Astrocyte (in vitro differentiated cells and primary cell): Measurements from ENCODE around the gene CMTR1. TPM values are rescaled to one million over a fixed set of nuclear protein-coding genes. Genes with fewer than 3 reads are reported as not detected.

ENCODE experiments used
- DNase-seq: peaks from one replicate; pipeline ENCODE4 v3.0.0-alpha.2; 2010; ENCODE audit warnings: low read depth
- FAIRE-seq: peaks from 2 replicates; lab custom pipeline; 2011; peaks lifted over from hg19 to GRCh38; lab: Jason Lieb, UNC
- H2AFZ ChIP-seq: 2 replicates; pipeline ENCODE4 v1.6.0; 2012; ENCODE audit warnings: low read depth, low read length, inconsistent platforms
- H3K27ac ChIP-seq: 2 replicates; pipeline ENCODE4 v1.5.1; 2011; ENCODE audit warnings: low read depth, low read length, inconsistent platforms
- H3K27me3 ChIP-seq: 2 replicates; pipeline ENCODE4 v1.6.0; 2011; ENCODE audit warnings: low read length, inconsistent platforms; ENCODE audit not compliant: insufficient read depth
- H3K36me3 ChIP-seq: 2 replicates; pipeline ENCODE4 v1.5.1; 2011; ENCODE audit warnings: low read length, inconsistent platforms; ENCODE audit not compliant: insufficient read depth
- H3K4me1 ChIP-seq: 2 replicates; pipeline ENCODE4 v1.5.1; 2011; ENCODE audit warnings: low read length, inconsistent platforms; ENCODE audit not compliant: insufficient read depth
- H3K4me2 ChIP-seq: 2 replicates; pipeline ENCODE4 v1.6.0; 2012; ENCODE audit warnings: low read length, inconsistent platforms
- H3K4me3 ChIP-seq: 2 replicates; pipeline ENCODE4 v1.5.1; 2011; ENCODE audit warnings: low read depth, mild to moderate bottlenecking, low read length, inconsistent platforms; ENCODE audit not compliant: insufficient read depth
- H3K79me2 ChIP-seq: 2 replicates; pipeline ENCODE4 v1.6.0; 2012; ENCODE audit warnings: mild to moderate bottlenecking, low read length, inconsistent platforms; ENCODE audit not compliant: insufficient read depth
- H3K9ac ChIP-seq: 2 replicates; pipeline ENCODE4 v1.6.0; 2012; ENCODE audit warnings: mild to moderate bottlenecking, low read length, inconsistent platforms
- H3K9me3 ChIP-seq: 2 replicates; pipeline ENCODE4 v1.5.1; 2012; ENCODE audit warnings: low read depth, mild to moderate bottlenecking, low read length, inconsistent platforms; ENCODE audit not compliant: insufficient read depth
- H4K20me1 ChIP-seq: 2 replicates; pipeline ENCODE4 v1.6.0; 2012; ENCODE audit warnings: low read length, inconsistent platforms; ENCODE audit not compliant: insufficient read depth
- H3K27ac Mint-ChIP-seq: one replicate; pipeline ENCODE4 v1.8.0; 2021; ENCODE audit warnings: mild to moderate bottlenecking, mixed read lengths; ENCODE audit not compliant: unreplicated experiment
- H3K27me3 Mint-ChIP-seq: one replicate; pipeline ENCODE4 v1.8.0; 2021; ENCODE audit warnings: low read depth, mixed read lengths; ENCODE audit not compliant: unreplicated experiment
- H3K36me3 Mint-ChIP-seq: one replicate; pipeline ENCODE4 v1.8.0; 2021; ENCODE audit warnings: low read depth, mixed read lengths; ENCODE audit not compliant: unreplicated experiment
- H3K4me1 Mint-ChIP-seq: one replicate; pipeline ENCODE4 v1.8.0; 2021; ENCODE audit warnings: low read depth, mixed read lengths; ENCODE audit not compliant: unreplicated experiment
- H3K4me3 Mint-ChIP-seq: one replicate; pipeline ENCODE4 v1.8.0; 2021; ENCODE audit warnings: mild to moderate bottlenecking, moderate library complexity, mixed read lengths; ENCODE audit not compliant: unreplicated experiment
- H3K9me3 Mint-ChIP-seq: one replicate; pipeline ENCODE4 v1.8.0; 2021; ENCODE audit warnings: mild to moderate bottlenecking, mixed read lengths; ENCODE audit not compliant: unreplicated experiment
- CTCF ChIP-seq: IDR thresholded peaks from 2 replicates; pipeline ENCODE4 v1.5.1; 2011; ENCODE audit warnings: low read depth, mild to moderate bottlenecking, inconsistent platforms, low read length, moderate library complexity; ENCODE audit not compliant: insufficient read depth
- EZH2 ChIP-seq: IDR thresholded peaks from 2 replicates; pipeline ENCODE4 v1.6.1; 2012; ENCODE audit warnings: mild to moderate bottlenecking, low read length, inconsistent platforms; ENCODE audit not compliant: insufficient read depth
- total RNA-seq: library from RNA; stranded (reverse); gene quantifications from 2 replicates; pipeline ENCODE4 v1.2.1, GENCODE V29; 2021

CMTR1 gene
- total RNA-seq, 1 donor from 2014 or later, result 44.1 TPM

DNA sequence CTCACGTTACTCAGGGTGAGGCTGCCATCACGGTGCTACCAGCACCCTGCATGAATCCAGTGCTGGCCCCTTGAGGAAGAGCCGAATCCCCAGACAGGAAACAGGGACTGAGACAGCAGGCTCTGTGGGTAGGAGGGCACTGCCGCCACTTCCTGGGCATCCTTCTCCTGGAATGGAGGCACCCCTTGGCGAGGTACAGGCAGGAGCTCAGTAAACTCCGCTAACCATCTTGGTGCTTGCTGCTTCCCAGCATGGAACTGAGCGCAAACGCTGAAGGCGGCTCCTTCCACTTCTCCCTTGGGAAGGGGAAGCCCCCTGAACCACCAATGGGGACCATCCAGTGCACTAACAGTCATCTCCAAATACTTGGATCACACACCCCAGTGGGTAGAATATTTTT, 80.1 kb downstream of the CMTR1 start:
- no peak overlapping the region for H3K27ac ChIP-seq
- H3K4me3 ChIP-seq, result no peak overlapping the region
- no peak overlapping the region for H3K9ac ChIP-seq
- no peak overlapping the region for H3K4me3 Mint-ChIP-seq
- peaks cover 14% of the 10 kb centered on the region for H3K4me1 Mint-ChIP-seq
- no peaks in the 10 kb centered on the region for H3K9me3 ChIP-seq
- DNase-seq (no peak), FAIRE-seq (no peak)
- no peak overlapping the region for H3K4me2 ChIP-seq
- TF ChIP-seq CTCF, result no peak
- no peaks in the 10 kb centered on the region for H3K36me3 ChIP-seq
- H4K20me1 ChIP-seq, result no peaks in the 10 kb centered on the region
- peaks cover 26% of the 10 kb centered on the region for H3K27me3 ChIP-seq
- peaks cover 4% of the 10 kb centered on the region for H3K9me3 Mint-ChIP-seq
- H3K4me1 ChIP-seq, result peaks cover 10% of the 10 kb centered on the region
- no peaks in the 10 kb centered on the region for H3K36me3 Mint-ChIP-seq
- no peak overlapping the region for H2AFZ ChIP-seq
- no peak overlapping the region for H3K27ac Mint-ChIP-seq
- H3K27me3 Mint-ChIP-seq, result peaks cover 56% of the 10 kb centered on the region
- no peaks in the 10 kb centered on the region for H3K79me2 ChIP-seq

DNA sequence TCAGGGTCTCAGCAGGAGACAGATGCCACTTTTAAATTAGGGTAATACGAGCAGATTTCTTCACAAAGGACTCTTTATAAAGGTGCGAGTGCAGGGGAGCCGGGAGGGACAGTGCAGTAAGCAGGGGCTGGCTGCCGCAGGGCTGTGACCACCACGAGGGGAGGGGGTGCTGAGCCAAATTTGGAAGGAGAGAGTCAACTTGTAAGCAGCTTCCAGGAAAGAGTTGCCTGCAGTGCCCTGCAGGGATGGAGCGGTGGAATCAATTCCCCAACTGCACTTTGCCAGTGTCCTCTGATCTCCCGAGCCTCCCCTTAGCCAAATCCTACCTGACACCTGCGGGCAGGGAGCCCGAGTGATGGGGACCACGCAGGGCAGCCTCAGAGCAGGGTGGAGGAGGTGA, 80.6 kb downstream of the CMTR1 start:
- Histone ChIP-seq H3K4me2 (no peak overlapping the region), H3K4me1 (peaks cover 10% of the 10 kb centered on the region), H3K4me3 (no peak overlapping the region), H3K79me2 (no peaks in the 10 kb centered on the region), H3K9me3 (no peaks in the 10 kb centered on the region), H3K27me3 (peaks cover 26% of the 10 kb centered on the region), H2AFZ (no peak overlapping the region), H4K20me1 (no peaks in the 10 kb centered on the region), H3K36me3 (no peaks in the 10 kb centered on the region), H3K27ac (no peak overlapping the region), H3K9ac (no peak overlapping the region)
- FAIRE-seq, result no peak
- Mint-ChIP-seq H3K27me3 (peaks cover 54% of the 10 kb centered on the region), H3K9me3 (peaks cover 4% of the 10 kb centered on the region), H3K36me3 (no peaks in the 10 kb centered on the region), H3K27ac (no peak overlapping the region), H3K4me3 (no peak overlapping the region), H3K4me1 (peaks cover 14% of the 10 kb centered on the region)
- TF ChIP-seq EZH2 (no peak), CTCF (no peak)
- DNase-seq, result no peak

DNA sequence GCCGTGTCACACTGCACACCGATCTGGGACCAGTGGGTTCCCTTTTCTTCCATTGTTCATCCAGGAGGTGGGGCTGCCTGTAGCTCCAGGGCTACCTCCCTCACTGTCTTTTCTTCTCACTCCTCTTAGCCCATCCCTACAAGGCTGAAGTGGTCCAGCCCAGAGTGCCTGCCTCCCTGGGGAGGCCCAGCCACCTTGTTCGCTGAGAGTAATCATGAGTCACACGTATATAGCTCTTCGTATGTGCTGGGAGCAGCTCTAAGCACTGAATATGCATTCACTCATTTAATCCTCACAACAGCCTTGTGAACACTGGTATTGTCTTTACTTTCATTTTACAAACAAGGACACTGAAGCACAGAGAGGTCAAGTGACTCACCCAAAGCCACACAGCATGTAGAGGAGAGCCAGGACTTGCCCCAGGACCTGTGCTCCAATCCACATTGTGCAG, 81.3 kb downstream of the CMTR1 start:
- Mint-ChIP-seq H3K9me3 (peaks cover 4% of the 10 kb centered on the region), H3K4me3 (no peak overlapping the region), H3K27ac (peak overlapping the region; percentile 56), H3K36me3 (no peaks in the 10 kb centered on the region), H3K27me3 (peaks cover 59% of the 10 kb centered on the region), H3K4me1 (peaks cover 14% of the 10 kb centered on the region)
- no peaks in the 10 kb centered on the region for H3K79me2 ChIP-seq
- peaks cover 26% of the 10 kb centered on the region for H3K27me3 ChIP-seq
- DNase-seq (peak; percentile 44), FAIRE-seq (no peak)
- H4K20me1 ChIP-seq, result no peaks in the 10 kb centered on the region
- no peak overlapping the region for H3K9ac ChIP-seq
- no peak overlapping the region for H3K27ac ChIP-seq
- no peaks in the 10 kb centered on the region for H3K36me3 ChIP-seq
- TF ChIP-seq EZH2 (no peak), CTCF (no peak)
- peaks cover 2% of the 10 kb centered on the region for H3K9me3 ChIP-seq
- H3K4me1 ChIP-seq, result peaks cover 10% of the 10 kb centered on the region
- H3K4me2 ChIP-seq, result peak overlapping the region; percentile 57
- H2AFZ ChIP-seq, result no peak overlapping the region
- no peak overlapping the region for H3K4me3 ChIP-seq
